ENCODE data around the gene RBFOX2. TPM values are rescaled to one million over a fixed set of nuclear protein-coding genes. Genes with fewer than 3 reads are reported as not detected.

The RBFOX2 gene
- total RNA-seq, 1 experiment from 2014 or later: 91.1 TPM

DNA sequence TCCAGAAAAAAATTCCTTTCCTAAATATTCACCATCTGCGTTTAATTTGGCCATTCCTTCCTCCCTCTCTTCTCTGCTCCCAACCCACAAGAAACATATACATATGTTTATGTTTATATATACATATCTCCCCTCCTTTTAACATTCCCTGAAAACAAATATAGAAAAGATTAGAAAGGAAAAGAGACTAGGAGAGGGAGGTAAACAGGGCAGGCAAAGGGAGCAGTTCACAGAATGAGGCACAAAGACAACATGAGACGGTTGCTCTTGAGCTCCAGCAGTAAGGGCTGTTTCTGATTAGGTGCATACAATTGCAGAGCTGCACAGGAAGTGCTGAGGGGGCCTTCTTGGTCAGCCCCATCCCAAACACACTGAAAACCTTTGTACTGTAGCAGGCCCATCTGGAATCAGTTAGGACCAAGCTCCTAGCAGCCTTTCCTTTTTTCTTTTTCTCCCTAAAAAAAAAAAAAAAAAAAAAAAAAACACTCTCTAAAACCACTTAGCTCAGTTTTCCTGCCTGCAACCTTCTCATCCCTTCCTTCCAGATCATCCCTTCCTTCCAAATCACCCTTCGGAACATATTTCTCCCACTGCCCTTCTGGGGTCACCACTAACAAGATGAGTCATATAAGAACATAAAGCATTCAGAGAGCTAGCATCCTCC lies 57.0 kb downstream of the RBFOX2 start:
- no peaks in the 10 kb centered on the region for H3K36me3 ChIP-seq (ENCODE audit: control insufficient read depth, insufficient read depth, low read length)
- ChIA-PET CTCF (interaction anchor here (0.9 kb wide), 1 partner anchor 94 kb away, joined by 3 read pairs; no protein-coding TSS in a partner anchor), POLR2A (no interaction called here)
- no peak overlapping the region for H3K4me3 ChIP-seq (ENCODE audit: low read depth, low read length)
- peaks cover 25% of the 10 kb centered on the region for H3K4me1 ChIP-seq
- Mint-ChIP-seq H3K27ac (ENCODE audit: unreplicated experiment) (no peak overlapping the region), H3K9me3 (ENCODE audit: unreplicated experiment) (no peaks in the 10 kb centered on the region), H3K27me3 (ENCODE audit: insufficient read depth, unreplicated experiment) (no peaks in the 10 kb centered on the region), H3K4me1 (ENCODE audit: low read depth, unreplicated experiment) (peaks cover 19% of the 10 kb centered on the region), H3K36me3 (ENCODE audit: insufficient read depth, unreplicated experiment) (peaks cover 5% of the 10 kb centered on the region), H3K4me3 (ENCODE audit: unreplicated experiment) (no peak overlapping the region)
- BruUV-seq (replicated peaks): no TSS peak
- TF ChIP-seq, protein P1, sequence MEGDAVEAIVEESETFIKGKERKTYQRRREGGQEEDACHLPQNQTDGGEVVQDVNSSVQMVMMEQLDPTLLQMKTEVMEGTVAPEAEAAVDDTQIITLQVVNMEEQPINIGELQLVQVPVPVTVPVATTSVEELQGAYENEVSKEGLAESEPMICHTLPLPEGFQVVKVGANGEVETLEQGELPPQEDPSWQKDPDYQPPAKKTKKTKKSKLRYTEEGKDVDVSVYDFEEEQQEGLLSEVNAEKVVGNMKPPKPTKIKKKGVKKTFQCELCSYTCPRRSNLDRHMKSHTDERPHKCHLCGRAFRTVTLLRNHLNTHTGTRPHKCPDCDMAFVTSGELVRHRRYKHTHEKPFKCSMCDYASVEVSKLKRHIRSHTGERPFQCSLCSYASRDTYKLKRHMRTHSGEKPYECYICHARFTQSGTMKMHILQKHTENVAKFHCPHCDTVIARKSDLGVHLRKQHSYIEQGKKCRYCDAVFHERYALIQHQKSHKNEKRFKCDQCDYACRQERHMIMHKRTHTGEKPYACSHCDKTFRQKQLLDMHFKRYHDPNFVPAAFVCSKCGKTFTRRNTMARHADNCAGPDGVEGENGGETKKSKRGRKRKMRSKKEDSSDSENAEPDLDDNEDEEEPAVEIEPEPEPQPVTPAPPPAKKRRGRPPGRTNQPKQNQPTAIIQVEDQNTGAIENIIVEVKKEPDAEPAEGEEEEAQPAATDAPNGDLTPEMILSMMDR (IDR thresholded peaks at IDR 0.05; ENCODE audit: insufficient read depth in 1 of 2, low read depth in 1 of 2, low read length in 1 of 2, severe bottlenecking in 1 of 2, unreplicated experiment in 1 of 2): no peak
- intact Hi-C loops (cut with micrococcal nuclease; ENCODE audit: unreplicated experiment): no loop called here
- H3K27me3 ChIP-seq (replicated peaks; ENCODE audit: control insufficient read depth, insufficient read depth, low read length): no peaks in the 10 kb centered on the region
- no peak for DNase-seq
- no peaks in the 10 kb centered on the region for H3K9me3 ChIP-seq

DNA sequence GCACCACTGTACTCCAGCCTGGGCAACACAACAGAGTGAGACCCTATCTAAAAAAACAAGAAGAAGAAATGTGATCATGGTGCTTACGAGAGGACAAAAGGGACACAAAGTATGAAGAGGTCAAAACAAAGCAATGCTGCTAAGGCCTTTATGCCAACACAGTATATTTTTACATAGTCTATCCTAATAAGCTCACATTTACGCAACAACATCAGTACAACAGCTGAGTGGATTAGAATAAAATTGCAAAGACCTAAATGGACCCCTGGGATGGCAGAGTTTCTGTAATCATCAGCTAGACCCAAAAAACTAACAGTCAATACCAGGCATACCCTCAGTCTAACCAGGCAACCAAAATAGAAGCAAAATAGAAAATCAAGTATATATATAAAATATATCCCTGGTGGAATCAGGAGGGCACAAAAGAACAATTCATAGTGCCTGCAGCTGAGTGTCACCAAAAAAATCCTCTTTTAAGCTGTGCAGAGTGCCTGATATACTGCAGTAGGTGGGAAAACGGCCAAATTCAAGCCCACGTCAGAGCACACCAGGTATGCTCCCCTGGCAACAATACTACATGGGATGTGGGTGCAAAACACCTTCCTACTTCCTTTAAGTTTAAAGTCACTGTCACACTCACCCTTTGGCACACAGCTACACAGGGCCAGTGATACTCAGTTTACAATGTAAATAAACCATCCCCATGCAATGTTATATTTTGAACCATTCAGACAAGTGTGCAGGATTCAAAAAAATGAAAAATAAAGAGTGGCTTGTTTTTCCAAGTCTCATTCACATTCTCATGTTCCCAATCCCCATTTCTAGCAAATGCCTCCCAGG lies 57.8 kb downstream of the RBFOX2 start:
- no peak overlapping the region for H3K4me3 ChIP-seq (ENCODE audit: low read depth, low read length)
- no peaks in the 10 kb centered on the region for H3K27me3 ChIP-seq (replicated peaks; ENCODE audit: control insufficient read depth, insufficient read depth, low read length)
- H3K9me3 Mint-ChIP-seq (ENCODE audit: unreplicated experiment): no peaks in the 10 kb centered on the region
- peaks cover 5% of the 10 kb centered on the region for H3K36me3 Mint-ChIP-seq (ENCODE audit: insufficient read depth, unreplicated experiment)
- no peaks in the 10 kb centered on the region for H3K9me3 ChIP-seq
- no peak overlapping the region for H3K27ac Mint-ChIP-seq (ENCODE audit: unreplicated experiment)
- DNase-seq: no peak
- no peaks in the 10 kb centered on the region for H3K36me3 ChIP-seq (ENCODE audit: control insufficient read depth, insufficient read depth, low read length)
- ChIA-PET POLR2A (no interaction called here), CTCF (no interaction called here)
- TF ChIP-seq, protein P1 (IDR thresholded peaks at IDR 0.05; ENCODE audit: insufficient read depth in 1 of 2, low read depth in 1 of 2, low read length in 1 of 2, severe bottlenecking in 1 of 2, unreplicated experiment in 1 of 2): no peak
- H3K27me3 Mint-ChIP-seq (ENCODE audit: insufficient read depth, unreplicated experiment): no peaks in the 10 kb centered on the region
- BruUV-seq (replicated peaks): no TSS peak
- peaks cover 14% of the 10 kb centered on the region for H3K4me1 Mint-ChIP-seq (ENCODE audit: low read depth, unreplicated experiment)
- H3K4me1 ChIP-seq: peaks cover 25% of the 10 kb centered on the region
- H3K4me3 Mint-ChIP-seq (ENCODE audit: unreplicated experiment): no peak overlapping the region
- intact Hi-C loops (cut with micrococcal nuclease; ENCODE audit: unreplicated experiment): no loop called here

DNA sequence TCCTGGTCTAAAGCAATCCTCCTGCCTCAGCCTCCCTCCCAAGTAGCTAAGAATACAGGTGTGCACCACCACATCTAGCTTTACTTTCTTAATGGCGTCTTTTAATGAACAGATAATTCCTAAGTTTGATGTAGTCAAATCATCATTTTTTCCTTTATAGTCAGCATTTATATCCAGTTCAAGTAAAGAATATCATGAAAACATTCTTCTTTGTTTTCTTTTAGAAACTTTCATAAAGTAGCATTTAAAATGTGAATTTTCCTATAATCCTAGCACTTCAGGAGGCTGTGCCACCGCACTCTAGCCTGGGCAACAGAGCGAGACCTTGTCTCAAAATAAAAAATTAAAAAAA lies 61.6 kb downstream of the RBFOX2 start:
- intact Hi-C loops (cut with micrococcal nuclease; ENCODE audit: unreplicated experiment): loop anchor here (10.0 kb wide), 1 partner anchor 58 kb away; the partner anchor contains the start of gene RBFOX2
- H3K36me3 ChIP-seq (ENCODE audit: control insufficient read depth, insufficient read depth, low read length): no peaks in the 10 kb centered on the region
- TF ChIP-seq, protein P1 (IDR thresholded peaks at IDR 0.05; ENCODE audit: insufficient read depth in 1 of 2, low read depth in 1 of 2, low read length in 1 of 2, severe bottlenecking in 1 of 2, unreplicated experiment in 1 of 2): no peak
- CTCF ChIA-PET: no interaction called here
- Mint-ChIP-seq H3K4me3 (ENCODE audit: unreplicated experiment) (no peak overlapping the region), H3K36me3 (ENCODE audit: insufficient read depth, unreplicated experiment) (no peaks in the 10 kb centered on the region), H3K4me1 (ENCODE audit: low read depth, unreplicated experiment) (peaks cover 20% of the 10 kb centered on the region), H3K27me3 (ENCODE audit: insufficient read depth, unreplicated experiment) (no peaks in the 10 kb centered on the region), H3K9me3 (ENCODE audit: unreplicated experiment) (no peaks in the 10 kb centered on the region), H3K27ac (ENCODE audit: unreplicated experiment) (no peak overlapping the region)
- POLR2A ChIA-PET: no interaction called here
- no TSS peak for BruUV-seq (replicated peaks)
- no peaks in the 10 kb centered on the region for H3K27me3 ChIP-seq (replicated peaks; ENCODE audit: control insufficient read depth, insufficient read depth, low read length)
- no peak overlapping the region for H3K4me3 ChIP-seq (ENCODE audit: low read depth, low read length)
- DNase-seq: no peak
- H3K9me3 ChIP-seq: no peaks in the 10 kb centered on the region
- peaks cover 6% of the 10 kb centered on the region for H3K4me1 ChIP-seq

All from Caco-2 (cell line).